A549 (cell line): ENCODE measurements around the gene ADTRP. TPM values are rescaled to one million over a fixed set of nuclear protein-coding genes. Genes with fewer than 3 reads are reported as not detected.

Experiments
- ATAC-seq, 2 experiments: fragments of 200-7000 bp in 1 of 2; fragments of >200 bp in 1 of 2; cut with Nextera tagmentation in 1 of 2; cut with Tn5 transposase in 1 of 2; 3 replicates each; pipeline versions ENCODE4 v1.8.0 to v1.9.1; 2018 to 2020; ENCODE audit warnings: mild to moderate bottlenecking in 1 of 2, moderate library complexity in 1 of 2
- CTCF ChIA-PET: fragments of 300-600 bp; sonication (Branson Sonifier 250); formaldehyde crosslinking; extraction: SDS; loops from one replicate; lab custom pipeline; 2021; ENCODE audit warnings: antibody characterized with exemption, inconsistent platforms; lab: Yijun Ruan, JAX
- POLR2A ChIA-PET: fragments of 350-600 bp; formaldehyde crosslinking; extraction: SDS; loops from one replicate; lab custom pipeline; 2021; ENCODE audit warnings: antibody characterized with exemption, inconsistent platforms; lab: Yijun Ruan, JAX
- DNase-seq, 2 experiments: peaks; one replicate each; pipeline versions ENCODE4 v3.0.0 to v3.0.0-alpha.2; 2011 to 2016; ENCODE audit warnings: low read depth in 1 of 2, low spot score in 1 of 2
- FAIRE-seq: peaks from 2 replicates; lab custom pipeline; 2011; peaks lifted over from hg19 to GRCh38; lab: Jason Lieb, UNC
- H3K27ac ChIP-seq, 2 experiments: fragments of >200 bp; sonication (Bioruptor Twin); formaldehyde crosslinking; 3 replicates each; pipeline ENCODE4 v1.5.1; 2016 to 2017
- H3K4me1 ChIP-seq: fragments of >200 bp; sonication (Bioruptor Twin); formaldehyde crosslinking; 3 replicates; pipeline ENCODE4 v1.6.1; 2016
- H3K4me2 ChIP-seq: fragments of >200 bp; sonication (Bioruptor Twin); formaldehyde crosslinking; 3 replicates; pipeline ENCODE4 v1.6.1; 2016
- H3K4me3 ChIP-seq: fragments of >200 bp; sonication (Bioruptor Twin); formaldehyde crosslinking; 3 replicates; pipeline ENCODE4 v1.5.1; 2016
- H3K9me3 ChIP-seq: fragments of >200 bp; sonication (Bioruptor Twin); formaldehyde crosslinking; 3 replicates; pipeline ENCODE4 v1.6.1; 2016
- ATOH8 ChIP-seq: fragments of 250-450 bp; sonication (Bioruptor Pico); IDR thresholded peaks from 2 replicates; pipeline ENCODE4 v1.5.0; 2020; ENCODE audit warnings: low read depth, mild to moderate bottlenecking, moderate library complexity
- CBX8 ChIP-seq: fragments of 200-600 bp; sonication (generic); IDR thresholded peaks from 2 replicates; pipeline ENCODE4 v1.6.1; 2016
- E2F6 ChIP-seq: IDR thresholded peaks from 2 replicates; pipeline ENCODE4 v1.6.1; 2012; ENCODE audit warnings: low read depth, borderline replicate concordance
- FOSB ChIP-seq: fragments of 250-450 bp; sonication (Bioruptor Pico); IDR thresholded peaks from 2 replicates; pipeline ENCODE4 v1.5.0; 2020; ENCODE audit warnings: mild to moderate bottlenecking, moderate library complexity
- HES2 ChIP-seq: fragments of >200 bp; sonication (Bioruptor Twin); formaldehyde crosslinking; IDR thresholded peaks from 2 replicates; pipeline ENCODE4 v1.6.1; 2016
- HMGXB4 ChIP-seq: fragments of 250-450 bp; sonication (Bioruptor Pico); IDR thresholded peaks from 2 replicates; pipeline ENCODE4 v1.5.0; 2021; ENCODE audit warnings: mild to moderate bottlenecking, moderate library complexity, borderline replicate concordance
- HOXB13 ChIP-seq: fragments of 250-450 bp; sonication (Bioruptor Pico); IDR thresholded peaks from 2 replicates; pipeline ENCODE4 v1.5.0; 2020; ENCODE audit warnings: low read depth, mild to moderate bottlenecking, moderate library complexity
- KDM1A ChIP-seq: fragments of 200-600 bp; sonication (generic); IDR thresholded peaks from 2 replicates; pipeline ENCODE4 v1.6.1; 2016; ENCODE audit warnings: low read depth, mild to moderate bottlenecking
- KDM5A ChIP-seq: fragments of 200-600 bp; sonication (generic); IDR thresholded peaks from 2 replicates; pipeline ENCODE4 v1.6.1; 2016; ENCODE audit warnings: antibody characterized with exemption, mild to moderate bottlenecking
- MYC ChIP-seq: IDR thresholded peaks from 2 replicates; pipeline ENCODE4 v1.6.1; 2012; ENCODE audit warnings: mild to moderate bottlenecking, inconsistent platforms, low read length, improper control_type of control experiment, borderline replicate concordance
- NFE2L2 ChIP-seq: fragments of 150-350 bp; conservative IDR thresholded peaks from 2 replicates; pipeline ENCODE4 v1.6.1; 2014; ENCODE audit warnings: low read length
- NPAS2 ChIP-seq: fragments of 250-450 bp; sonication (Bioruptor Pico); IDR thresholded peaks from 2 replicates; pipeline ENCODE4 v1.8.0; 2022; ENCODE audit warnings: mild to moderate bottlenecking, moderate library complexity, borderline replicate concordance
- PBX3 ChIP-seq: IDR thresholded peaks from 2 replicates; pipeline ENCODE4 v1.6.1; 2012
- PHF8 ChIP-seq: fragments of 200-600 bp; sonication (generic); IDR thresholded peaks from 2 replicates; pipeline ENCODE4 v1.6.1; 2016; ENCODE audit warnings: low read depth, mild to moderate bottlenecking, antibody characterized with exemption, moderate library complexity, borderline replicate concordance
- RAD21 ChIP-seq, 2 experiments: fragments of >200 bp in 1 of 2; sonication (Bioruptor Twin) in 1 of 2; formaldehyde crosslinking in 1 of 2; IDR thresholded peaks in 1 of 2; conservative IDR thresholded peaks in 1 of 2; 2 replicates in 1 of 2; 3 replicates in 1 of 2; pipeline ENCODE4 v1.6.1; 2012 to 2018; ENCODE audit warnings: inconsistent platforms in 1 of 2
- RARB ChIP-seq: fragments of 250-450 bp; sonication (Bioruptor Pico); IDR thresholded peaks from 2 replicates; pipeline ENCODE4 v1.8.0; 2021; ENCODE audit warnings: mild to moderate bottlenecking, moderate library complexity
- REST ChIP-seq: fragments of 200-600 bp; sonication (generic); IDR thresholded peaks from 2 replicates; pipeline ENCODE4 v1.6.1; 2016; ENCODE audit warnings: antibody characterized with exemption, mild to moderate bottlenecking, moderate library complexity
- RNF2 ChIP-seq: fragments of 200-600 bp; sonication (generic); IDR thresholded peaks from 2 replicates; pipeline ENCODE4 v1.6.1; 2016; ENCODE audit warnings: low read depth, mild to moderate bottlenecking, antibody characterized with exemption, moderate library complexity, borderline replicate concordance
- TFCP2L1 ChIP-seq: fragments of 250-450 bp; sonication (Bioruptor Pico); IDR thresholded peaks from 2 replicates; pipeline ENCODE4 v1.5.0; 2021; ENCODE audit warnings: mild to moderate bottlenecking
- USF2 ChIP-seq: fragments of 450-650 bp; IDR thresholded peaks from 2 replicates; pipeline ENCODE4 v1.6.1; 2014; ENCODE audit warnings: antibody characterized with exemption
- WGBS: methylation state at CpG from one replicate; pipeline ENCODE4 v1.1.6; 2017; ENCODE audit errors: missing lambda C conversion rate; 5-methylcytosine and 5-hydroxymethylcytosine counted together
- polyA plus RNA-seq, 4 experiments: library from polyadenylated mRNA; depleted of rRNA in 3 of 4; stranded (reverse); fragments of >200 nt; fragmentation: RNase III in 1 of 4; extraction: RNeasy Plus Mini Kit Qiagen cat#74134 plus additional on column Dnase treatment in 1 of 4; gene quantifications; 2 replicates in 3 of 4; 3 replicates in 1 of 4; pipeline ENCODE4 v1.2.3, GENCODE V29; 2011 to 2017

ADTRP gene
- polyA plus RNA-seq, 2 of the 4 experiments (the other 2 are of a cell fraction): 0.57 to 0.59 TPM

- Histone ChIP-seq H3K9me3 (no peaks in the 10 kb centered on the region), H3K4me1 (no peaks in the 10 kb centered on the region), H3K27ac (no peak overlapping the region), H3K4me3 (no peak overlapping the region), H3K4me2 (no peak overlapping the region)
- WGBS: 90% methylated on average over 8 of the region's 8 CpGs
- ChIA-PET POLR2A (no interaction called here), CTCF (no interaction called here)
- DNase-seq: no peak
- ATAC-seq: no peak
- TF ChIP-seq HES2: no peak
- TF ChIP-seq PHF8: no peak
- no peak for TF ChIP-seq TFCP2L1 (CRISPR knock-in tag)
- no peak for TF ChIP-seq RARB (CRISPR knock-in tag)
- no peak for TF ChIP-seq HOXB13 (CRISPR knock-in tag)
- no peak for TF ChIP-seq RNF2
- FAIRE-seq: no peak
Measured at GRCh38 chr6:11729076-11729475, 49.5 kb downstream of the ADTRP start.

GRCh38 chr6:11727998-11728961, 50.3 kb downstream of the ADTRP start:
- Histone ChIP-seq H3K4me3 (no peak overlapping the region), H3K4me1 (no peaks in the 10 kb centered on the region), H3K27ac (no peak overlapping the region), H3K9me3 (no peaks in the 10 kb centered on the region), H3K4me2 (no peak overlapping the region)
- DNase-seq (no peak), FAIRE-seq (no peak), ATAC-seq (no peak)
- TF ChIP-seq REST (no peak), KDM1A (no peak), HMGXB4 (CRISPR knock-in tag) (no peak)
- WGBS: 90% methylated on average over 11 of the region's 11 CpGs
- ChIA-PET POLR2A (no interaction called here), CTCF (interaction anchor here (1.2 kb wide), 1 partner anchor 10 kb away, joined by 3 read pairs; no protein-coding TSS in a partner anchor)

- FAIRE-seq: no peak
- no peaks in the 10 kb centered on the region for H3K9me3 ChIP-seq
- H3K4me3 ChIP-seq: no peak overlapping the region
- 61% methylated on average over 3 of the region's 3 CpGs for WGBS
- H3K27ac ChIP-seq: no peak overlapping the region
- no peak overlapping the region for H3K4me2 ChIP-seq
- CTCF ChIA-PET: interaction anchor here (1.2 kb wide), 1 partner anchor 11 kb away, joined by 3 read pairs; no protein-coding TSS in a partner anchor
- ATAC-seq: no peak
- POLR2A ChIA-PET: no interaction called here
- no peak for DNase-seq
- H3K4me1 ChIP-seq: no peaks in the 10 kb centered on the region
- TF ChIP-seq MYC: no peak
- TF ChIP-seq CBX8: no peak
- TF ChIP-seq RAD21 (conservative IDR thresholded peaks at IDR 0.05 in 1 of 2, IDR thresholded peaks at IDR 0.05 in 1 of 2): no peak
- no peak for TF ChIP-seq NPAS2 (CRISPR knock-in tag)
- no peak for TF ChIP-seq PBX3
- TF ChIP-seq FOSB (CRISPR knock-in tag): no peak
- TF ChIP-seq KDM5A: no peak
- TF ChIP-seq NFE2L2: no peak
- no peak for TF ChIP-seq USF2
- no peak for TF ChIP-seq ATOH8
- TF ChIP-seq E2F6: no peak
Measured at GRCh38 chr6:11727346-11727997, 51.1 kb downstream of the ADTRP start.
